IMR-90 (cell line): ENCODE data around the gene BCL2L1. TPM values are rescaled to one million over a fixed set of nuclear protein-coding genes. Genes with fewer than 3 reads are reported as not detected.

ENCODE experiments used
- ATAC-seq: fragments of 200-7000 bp; cut with Tn5 transposase; 2 replicates; pipeline ENCODE4 v1.9.1; 2020; ENCODE audit warnings: low read depth, mild to moderate bottlenecking, moderate library complexity
- BruUV-seq: library from RNA; stranded (reverse); fragments of 400-500 nt; replicated peaks from 2 replicates; lab custom pipeline; 2021; lab: Mats Ljungman, UMichigan
- CTCF ChIA-PET: fragments of 300-600 bp; formaldehyde crosslinking; extraction: SDS; loops from one replicate; lab custom pipeline; 2021; ENCODE audit warnings: antibody characterized with exemption; lab: Yijun Ruan, JAX
- POLR2A ChIA-PET: fragments of 300-600 bp; sonication (Branson Sonifier 250); formaldehyde crosslinking; loops from one replicate; lab custom pipeline; 2022; ENCODE audit warnings: antibody characterized with exemption; ENCODE audit not compliant: unreplicated experiment; lab: Charles Lee
- DNase-seq: peaks from one replicate; pipeline ENCODE4 v3.0.0; 2013
- H2AFZ ChIP-seq: replicated peaks from 2 replicates; pipeline ENCODE3; 2013; ENCODE audit warnings: low read length, mild to moderate bottlenecking; ENCODE audit not compliant: poor library complexity
- H2AK5ac ChIP-seq: 2 replicates; pipeline ENCODE4 v1.6.1; 2013; ENCODE audit warnings: low read depth, low read length, inconsistent platforms
- H2AK9ac ChIP-seq: replicated peaks from 2 replicates; pipeline ENCODE3; 2013; ENCODE audit warnings: mild to moderate bottlenecking, low read depth, low read length, moderate library complexity; ENCODE audit not compliant: poor library complexity
- H2BK120ac ChIP-seq: 2 replicates; pipeline ENCODE4 v1.6.1; 2013; ENCODE audit warnings: low read depth, low read length, inconsistent platforms
- H2BK15ac ChIP-seq: 3 replicates; pipeline ENCODE4 v1.6.1; 2013; ENCODE audit warnings: low read depth, low read length, inconsistent platforms
- H2BK20ac ChIP-seq: 2 replicates; pipeline ENCODE4 v1.6.1; 2013; ENCODE audit warnings: low read depth, mild to moderate bottlenecking, inconsistent platforms, low read length, moderate library complexity
- H2BK5ac ChIP-seq: 2 replicates; pipeline ENCODE4 v1.6.1; 2013; ENCODE audit warnings: mild to moderate bottlenecking, low read depth, low read length, inconsistent platforms; ENCODE audit not compliant: poor library complexity, severe bottlenecking
- H3K14ac ChIP-seq: replicated peaks from 2 replicates; pipeline ENCODE4 v1.6.1; 2013; ENCODE audit warnings: low read depth, low read length, inconsistent platforms
- H3K18ac ChIP-seq: 2 replicates; pipeline ENCODE4 v1.6.1; 2013; ENCODE audit warnings: low read depth, low read length, control low read depth
- H3K23ac ChIP-seq: 2 replicates; pipeline ENCODE4 v1.6.1; 2013; ENCODE audit warnings: low read depth, low read length, inconsistent platforms
- H3K27ac ChIP-seq: 2 replicates; pipeline ENCODE4 v1.5.1; 2013; ENCODE audit warnings: mild to moderate bottlenecking, control low read depth, low read length; ENCODE audit not compliant: insufficient read depth
- H3K27me3 ChIP-seq: 2 replicates; pipeline ENCODE4 v1.6.1; 2013; ENCODE audit warnings: low read length; ENCODE audit not compliant: control insufficient read depth, insufficient read depth
- H3K36me3 ChIP-seq: 2 replicates; pipeline ENCODE4 v1.6.1; 2013; ENCODE audit warnings: low read length, mixed read lengths; ENCODE audit not compliant: control insufficient read depth, insufficient read depth
- H3K4ac ChIP-seq: 2 replicates; pipeline ENCODE4 v1.6.1; 2013; ENCODE audit warnings: low read depth, low read length, inconsistent platforms
- H3K4me1 ChIP-seq: 2 replicates; pipeline ENCODE4 v1.6.1; 2013; ENCODE audit warnings: low read length, mixed read lengths; ENCODE audit not compliant: control insufficient read depth, insufficient read depth
- H3K4me2 ChIP-seq: 2 replicates; pipeline ENCODE4 v1.6.1; 2013; ENCODE audit warnings: low read depth, mild to moderate bottlenecking, control low read depth, low read length, moderate library complexity
- H3K4me3 ChIP-seq: 2 replicates; pipeline ENCODE4 v1.5.1; 2013; ENCODE audit warnings: low read depth, mild to moderate bottlenecking, control low read depth, low read length, moderate library complexity; ENCODE audit not compliant: insufficient read depth
- H3K56ac ChIP-seq: 2 replicates; pipeline ENCODE4 v1.6.1; 2013; ENCODE audit warnings: low read length, inconsistent platforms; ENCODE audit not compliant: insufficient read depth; ENCODE audit errors: extremely low read depth
- H3K79me1 ChIP-seq, 2 experiments: 2 replicates each; pipeline ENCODE4 v1.6.1; 2013; ENCODE audit warnings: low read length in 2 of 2, inconsistent platforms in 1 of 2, low read depth in 1 of 2
- H3K9ac ChIP-seq: 2 replicates; pipeline ENCODE4 v1.6.1; 2013; ENCODE audit warnings: low read depth, low read length, control low read depth
- H3K9me1 ChIP-seq: 2 replicates; pipeline ENCODE4 v1.6.1; 2013; ENCODE audit warnings: low read length, inconsistent platforms; ENCODE audit not compliant: insufficient read depth
- H3K9me3 ChIP-seq: 2 replicates; pipeline ENCODE4 v1.6.1; 2013; ENCODE audit warnings: low read length; ENCODE audit not compliant: control insufficient read depth, insufficient read depth
- H4K20me1 ChIP-seq: 2 replicates; pipeline ENCODE4 v1.6.1; 2013; ENCODE audit warnings: low read length, inconsistent platforms; ENCODE audit not compliant: insufficient read depth
- H4K5ac ChIP-seq: 2 replicates; pipeline ENCODE4 v1.6.1; 2013; ENCODE audit warnings: mild to moderate bottlenecking, low read depth, low read length, control low read depth
- H4K8ac ChIP-seq, 2 experiments: 2 replicates each; pipeline ENCODE4 v1.6.1; 2013; ENCODE audit warnings: low read depth in 2 of 2, low read length in 2 of 2, control low read depth in 1 of 2, inconsistent platforms in 1 of 2
- H4K91ac ChIP-seq: 2 replicates; pipeline ENCODE4 v1.6.1; 2013; ENCODE audit warnings: low read depth, low read length, inconsistent platforms; ENCODE audit not compliant: insufficient read depth
- BHLHE40 ChIP-seq: fragments of 150-350 bp; IDR thresholded peaks from 2 replicates; pipeline ENCODE4 v1.6.1; 2016; ENCODE audit warnings: mild to moderate bottlenecking, low read depth, low read length
- CEBPB ChIP-seq: IDR thresholded peaks from 2 replicates; pipeline ENCODE4 v1.6.1; 2012; ENCODE audit warnings: low read depth, low read length, improper control_type of control experiment
- CHD1 ChIP-seq: IDR thresholded peaks from 2 replicates; pipeline ENCODE4 v1.6.1; 2012; ENCODE audit warnings: low read depth, low read length, improper control_type of control experiment
- MAZ ChIP-seq: IDR thresholded peaks from 2 replicates; pipeline ENCODE4 v1.6.1; 2012; ENCODE audit warnings: low read depth, mild to moderate bottlenecking, low read length, improper control_type of control experiment, moderate library complexity, borderline replicate concordance
- MXI1 ChIP-seq: IDR thresholded peaks from 2 replicates; pipeline ENCODE4 v1.6.1; 2012; ENCODE audit warnings: low read depth, mild to moderate bottlenecking, low read length, moderate library complexity, borderline replicate concordance
- NFE2L2 ChIP-seq: fragments of 150-350 bp; IDR thresholded peaks from 2 replicates; pipeline ENCODE4 v1.6.1; 2016; ENCODE audit warnings: low read depth, mild to moderate bottlenecking, low read length
- RFX5 ChIP-seq: IDR thresholded peaks from 2 replicates; pipeline ENCODE4 v1.8.0; 2012; ENCODE audit warnings: low read depth, mild to moderate bottlenecking, low read length, moderate library complexity
- SMC3 ChIP-seq: fragments of 150-350 bp; IDR thresholded peaks from 2 replicates; pipeline ENCODE4 v1.6.1; 2016; ENCODE audit warnings: low read depth, mild to moderate bottlenecking, antibody characterized with exemption, low read length, moderate library complexity
- WGBS, 2 experiments: methylation state at CpG; one replicate each; pipeline versions ENCODE4 v1.1.5 to v1.1.7; 2013; ENCODE audit warnings: missing lambda C conversion rate in 2 of 2; ENCODE audit not compliant: insufficient read length in 1 of 2; ENCODE audit errors: extremely low coverage in 2 of 2; 5-methylcytosine and 5-hydroxymethylcytosine counted together
- dilution Hi-C: fragments of 300-500 bp; cut with HindIII; formaldehyde crosslinking; loops from one replicate; pipeline ENCODE4 v1.14.3; 2018; ENCODE audit warnings: low sequenced_read_pairs; ENCODE audit not compliant: unreplicated experiment
- in situ Hi-C: fragments of 300-500 bp; cut with MboI; formaldehyde crosslinking; loops from 3 replicates; pipeline ENCODE4 v1.14.3; 2019; ENCODE audit warnings: low sequenced_read_pairs, inconsistent platforms, mixed read lengths
- intact Hi-C: fragments of 100-400 bp; cut with micrococcal nuclease; formaldehyde crosslinking; loops from 2 replicates; pipeline ENCODE4 v1.10.0; 2022
- polyA plus RNA-seq, 3 experiments: library from polyadenylated mRNA; depleted of rRNA; stranded (reverse); fragments of >200 nt; gene quantifications; 2 replicates each; pipeline ENCODE4 v1.2.3, GENCODE V29; 2012; ENCODE audit warnings: low replicate concordance in 1 of 3
- total RNA-seq: library from RNA; depleted of rRNA; stranded (reverse); fragments of >200 nt; gene quantifications from 2 replicates; pipeline ENCODE4 v1.2.3, GENCODE V29; 2012
- TF ChIP-seq, protein P1 (sequence below): conservative IDR thresholded peaks from 2 replicates; pipeline ENCODE4 v1.5.1; 2012; ENCODE audit warnings: mild to moderate bottlenecking, low read depth, low read length, improper control_type of control experiment

BCL2L1 gene
- total and polyA plus RNA-seq, 2 of the 4 experiments (the other 2 are of a cell fraction) = 40.2 to 41.9 TPM

DNA sequence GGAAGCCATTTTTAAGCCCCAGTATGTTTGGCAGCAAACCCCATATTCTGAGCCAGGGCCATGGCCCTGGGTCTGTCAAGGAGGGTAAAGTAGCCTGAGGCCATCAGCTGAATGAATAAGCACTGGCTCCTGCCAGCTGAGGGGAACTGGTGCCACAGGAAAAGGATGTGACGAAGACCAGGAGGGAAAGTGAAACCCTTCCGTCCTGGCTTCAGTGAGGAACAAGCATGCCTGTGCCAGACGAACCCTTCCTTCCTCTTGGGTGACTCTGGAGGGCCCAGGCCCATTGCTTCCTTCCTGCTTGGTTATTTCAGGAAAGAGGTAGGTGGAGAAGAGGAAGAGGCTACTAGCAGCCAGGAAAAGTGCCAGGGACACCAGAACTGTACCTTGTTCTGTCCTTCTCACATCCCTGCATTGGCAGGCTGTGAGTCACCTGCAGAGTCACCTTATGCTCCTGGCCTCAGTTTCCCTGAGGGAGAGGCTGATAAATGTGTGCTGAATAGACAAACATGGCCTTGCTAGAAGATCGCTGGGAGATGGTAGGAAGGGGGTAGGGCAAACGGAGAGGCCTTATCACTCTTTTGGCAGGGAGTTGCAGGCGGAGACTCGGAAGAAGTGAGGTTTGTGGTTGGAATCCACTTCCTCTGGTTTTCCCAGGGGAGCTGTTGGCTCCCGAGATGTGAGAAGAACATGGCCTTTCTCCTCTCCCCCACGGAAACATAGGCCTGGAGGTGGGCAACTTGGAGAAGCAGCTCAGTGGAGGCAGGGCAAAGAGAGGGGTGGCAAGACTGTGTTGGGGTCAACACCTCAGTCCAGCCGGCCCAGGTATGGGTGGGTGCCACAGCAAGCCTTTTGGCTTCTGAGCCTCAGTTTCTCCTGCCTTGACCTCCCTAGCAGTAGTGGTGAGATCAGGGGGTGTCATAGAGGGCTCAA, 47.5 kb downstream of the BCL2L1 start:
- peaks cover 44 to 88% of the 10 kb centered on the region in 2 experiments for H3K79me1 ChIP-seq
- peaks cover 11% of the 10 kb centered on the region for H3K36me3 ChIP-seq
- H2AK5ac ChIP-seq = peak overlapping the region; percentile 81; the same call in 1 of the 2 replicates
- POLR2A ChIA-PET = interaction anchor here (0.5 to 0.6 kb wide), 2 partner anchors 24 to 44 kb away, joined by 3 read pairs; no protein-coding TSS in a partner anchor
- peaks cover 62% of the 10 kb centered on the region for H3K9me1 ChIP-seq
- peak overlapping the region; percentile 72; the same call in 1 of the 2 replicates for H3K23ac ChIP-seq
- no peak overlapping the region for H3K56ac ChIP-seq
- H3K4me3 ChIP-seq = no peak overlapping the region
- dilution Hi-C loops = no loop called here
- no peaks in the 10 kb centered on the region for H3K9me3 ChIP-seq
- peak overlapping the region; percentile 19; the same call in 1 of the 2 replicates for H3K4me2 ChIP-seq
- DNase-seq = peak; percentile 64
- no TSS peak for BruUV-seq
- no peak for ATAC-seq
- H4K8ac ChIP-seq = peak overlapping the region in 1 of 2 experiments; percentile 71; a peak in 2 of 4 replicates
- peak overlapping the region; percentile 63 for H2BK120ac ChIP-seq
- peak overlapping the region; percentile 89 for H3K14ac ChIP-seq
- intact Hi-C loops = no loop called here
- TF ChIP-seq, protein P1, sequence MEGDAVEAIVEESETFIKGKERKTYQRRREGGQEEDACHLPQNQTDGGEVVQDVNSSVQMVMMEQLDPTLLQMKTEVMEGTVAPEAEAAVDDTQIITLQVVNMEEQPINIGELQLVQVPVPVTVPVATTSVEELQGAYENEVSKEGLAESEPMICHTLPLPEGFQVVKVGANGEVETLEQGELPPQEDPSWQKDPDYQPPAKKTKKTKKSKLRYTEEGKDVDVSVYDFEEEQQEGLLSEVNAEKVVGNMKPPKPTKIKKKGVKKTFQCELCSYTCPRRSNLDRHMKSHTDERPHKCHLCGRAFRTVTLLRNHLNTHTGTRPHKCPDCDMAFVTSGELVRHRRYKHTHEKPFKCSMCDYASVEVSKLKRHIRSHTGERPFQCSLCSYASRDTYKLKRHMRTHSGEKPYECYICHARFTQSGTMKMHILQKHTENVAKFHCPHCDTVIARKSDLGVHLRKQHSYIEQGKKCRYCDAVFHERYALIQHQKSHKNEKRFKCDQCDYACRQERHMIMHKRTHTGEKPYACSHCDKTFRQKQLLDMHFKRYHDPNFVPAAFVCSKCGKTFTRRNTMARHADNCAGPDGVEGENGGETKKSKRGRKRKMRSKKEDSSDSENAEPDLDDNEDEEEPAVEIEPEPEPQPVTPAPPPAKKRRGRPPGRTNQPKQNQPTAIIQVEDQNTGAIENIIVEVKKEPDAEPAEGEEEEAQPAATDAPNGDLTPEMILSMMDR = no peak
- TF ChIP-seq CEBPB (no peak), NFE2L2 (no peak), MAZ (no peak), RFX5 (no peak), MXI1 (no peak), CHD1 (no peak), SMC3 (no peak), BHLHE40 (no peak)
- WGBS, 2 experiments = no CpG with 5 or more reads among the region's 10 CpGs
- peak overlapping the region; percentile 39; the same call in 1 of the 3 replicates for H2BK15ac ChIP-seq
- peak overlapping the region; percentile 31 for H4K5ac ChIP-seq
- peak overlapping the region; percentile 43 for H4K91ac ChIP-seq
- peak overlapping the region; percentile 88 for H3K4ac ChIP-seq
- no peak overlapping the region for H3K9ac ChIP-seq
- in situ Hi-C loops = no loop called here
- CTCF ChIA-PET = interaction anchor here (0.9 kb wide), 1 partner anchor 62 kb away, joined by 3 read pairs; no protein-coding TSS in a partner anchor
- H4K20me1 ChIP-seq = peaks cover 55% of the 10 kb centered on the region
- H2BK5ac ChIP-seq = peak overlapping the region; percentile 44
- H2AFZ ChIP-seq = no peak overlapping the region
- no peaks in the 10 kb centered on the region for H3K27me3 ChIP-seq
- H2AK9ac ChIP-seq = peak overlapping the region; percentile 35
- no peak overlapping the region for H3K27ac ChIP-seq
- H3K18ac ChIP-seq = no peak overlapping the region
- peak overlapping the region; percentile 45; the same call in 1 of the 2 replicates for H2BK20ac ChIP-seq
- peaks cover 46% of the 10 kb centered on the region for H3K4me1 ChIP-seq
